ENCODE results near the gene EMP2. TPM values are rescaled to one million over a fixed set of nuclear protein-coding genes. Genes with fewer than 3 reads are reported as not detected.

The EMP2 gene
- polyA plus RNA-seq, 1 donor from 2014 or later, result 0.14 TPM

- Histone ChIP-seq H3K9me3 (ENCODE audit: low read length) (no peaks in the 10 kb centered on the region), H3K27me3 (ENCODE audit: insufficient read depth, low read depth, low read length) (no peaks in the 10 kb centered on the region), H3K4me3 (ENCODE audit: low read length) (no peak overlapping the region), H3K4me2 (ENCODE audit: low read length) (no peak overlapping the region), H3F3A (ENCODE audit: insufficient read depth, low read length, poor library complexity, severe bottlenecking) (no peaks in the 10 kb centered on the region), H3K36me3 (ENCODE audit: insufficient read depth, low read length) (no peaks in the 10 kb centered on the region), H3K9me2 (ENCODE audit: insufficient read depth, low read length) (no peaks in the 10 kb centered on the region), H4K20me1 (ENCODE audit: insufficient read depth) (no peaks in the 10 kb centered on the region), H2AFZ (ENCODE audit: low read depth, low read length) (no peak overlapping the region), H3K9ac (ENCODE audit: low read length) (no peak overlapping the region), H3K27ac (ENCODE audit: low read length) (no peak overlapping the region), H3K79me2 (replicated peaks; ENCODE audit: insufficient read depth, low read length) (no peaks in the 10 kb centered on the region)
- TF ChIP-seq MXI1 (conservative IDR thresholded peaks at IDR 0.05; ENCODE audit: poor library complexity, severe bottlenecking) (no peak), SMC3 (conservative IDR thresholded peaks at IDR 0.05; ENCODE audit: poor library complexity) (no peak)
Observed at GRCh38 chr16:10528635-10529034, 51.8 kb downstream of the EMP2 start.

GRCh38 chr16:10526962-10527361 lies 53.4 kb downstream of the EMP2 start:
- Histone ChIP-seq H3K27ac (ENCODE audit: low read length) (no peak overlapping the region), H3K9me2 (ENCODE audit: insufficient read depth, low read length) (no peaks in the 10 kb centered on the region), H2AFZ (ENCODE audit: low read depth, low read length) (no peak overlapping the region), H4K20me1 (ENCODE audit: insufficient read depth) (no peaks in the 10 kb centered on the region), H3F3A (ENCODE audit: insufficient read depth, low read length, poor library complexity, severe bottlenecking) (no peaks in the 10 kb centered on the region), H3K36me3 (ENCODE audit: insufficient read depth, low read length) (no peaks in the 10 kb centered on the region), H3K4me2 (ENCODE audit: low read length) (no peak overlapping the region), H3K9me3 (ENCODE audit: low read length) (no peaks in the 10 kb centered on the region), H3K4me3 (ENCODE audit: low read length) (no peak overlapping the region), H3K9ac (ENCODE audit: low read length) (no peak overlapping the region), H3K79me2 (replicated peaks; ENCODE audit: insufficient read depth, low read length) (no peaks in the 10 kb centered on the region), H3K27me3 (ENCODE audit: insufficient read depth, low read depth, low read length) (no peaks in the 10 kb centered on the region)
- TF ChIP-seq POLR2AphosphoS5 (IDR thresholded peaks at IDR 0.05) (no peak), REST (IDR thresholded peaks at IDR 0.05; ENCODE audit: borderline replicate concordance) (no peak), CTCF (IDR thresholded peaks at IDR 0.05; ENCODE audit: poor library complexity, severe bottlenecking) (no peak), RAD21 (conservative IDR thresholded peaks at IDR 0.05) (no peak), EP300 (conservative IDR thresholded peaks at IDR 0.05; ENCODE audit: poor library complexity, severe bottlenecking) (no peak), TAF1 (IDR thresholded peaks at IDR 0.05; ENCODE audit: low read depth) (no peak), MXI1 (conservative IDR thresholded peaks at IDR 0.05; ENCODE audit: poor library complexity, severe bottlenecking) (no peak), EZH2 (IDR thresholded peaks at IDR 0.05; ENCODE audit: borderline replicate concordance, insufficient read depth, low read length, poor library complexity, severe bottlenecking) (no peak), SMC3 (conservative IDR thresholded peaks at IDR 0.05; ENCODE audit: poor library complexity) (no peak)

All from neural cell (in vitro differentiated cells).